Fibroblast of lung (primary cell): ENCODE data around the gene TPGS1. TPM values are rescaled to one million over a fixed set of nuclear protein-coding genes. Genes with fewer than 3 reads are reported as not detected.

ENCODE experiments used
- DNase-seq, 2 donors: peaks; one replicate each; pipeline versions ENCODE4 v3.0.0 to v3.0.0-alpha.2; 2010; ENCODE audit warnings: low read depth in 2 of 2
- H2AFZ ChIP-seq: 2 replicates; pipeline ENCODE4 v1.5.1; 2012; ENCODE audit warnings: low read length, control low read depth, inconsistent platforms
- H3K27ac ChIP-seq: 2 replicates; pipeline ENCODE4 v1.5.1; 2011; ENCODE audit warnings: low read length, control low read depth; ENCODE audit not compliant: insufficient read depth
- H3K27me3 ChIP-seq: 2 replicates; pipeline ENCODE4 v1.5.1; 2011; ENCODE audit warnings: mild to moderate bottlenecking, low read length; ENCODE audit not compliant: control insufficient read depth, insufficient read depth
- H3K36me3 ChIP-seq: 2 replicates; pipeline ENCODE4 v1.5.1; 2011; ENCODE audit warnings: low read length; ENCODE audit not compliant: control insufficient read depth, insufficient read depth
- H3K4me1 ChIP-seq: 2 replicates; pipeline ENCODE4 v1.5.1; 2011; ENCODE audit warnings: low read length; ENCODE audit not compliant: control insufficient read depth, insufficient read depth; ENCODE audit errors: extremely low read depth
- H3K4me2 ChIP-seq: 2 replicates; pipeline ENCODE4 v1.5.1; 2011; ENCODE audit warnings: low read length, control low read depth; ENCODE audit not compliant: insufficient read depth; ENCODE audit errors: extremely low read depth
- H3K4me3 ChIP-seq, 4 experiments: fragments of 200-600 bp in 1 of 4; sonication (generic) in 1 of 4; replicated peaks in 1 of 4; 2 replicates each; pipeline ENCODE4 v1.5.1; 2011 to 2016; ENCODE audit warnings: low read length in 4 of 4, low read depth in 3 of 4, mild to moderate bottlenecking in 3 of 4, control low read depth in 2 of 4, inconsistent platforms in 1 of 4, mixed read lengths in 1 of 4; ENCODE audit not compliant: insufficient read depth in 1 of 4; ENCODE audit errors: control extremely low read depth in 1 of 4
- H3K79me2 ChIP-seq: 2 replicates; pipeline ENCODE4 v1.5.1; 2012; ENCODE audit warnings: mild to moderate bottlenecking, low read length, inconsistent platforms; ENCODE audit not compliant: control insufficient read depth, insufficient read depth
- H3K9ac ChIP-seq: 2 replicates; pipeline ENCODE4 v1.5.1; 2011; ENCODE audit warnings: mild to moderate bottlenecking, low read length, control low read depth; ENCODE audit not compliant: insufficient read depth
- H3K9me3 ChIP-seq: 2 replicates; pipeline ENCODE4 v1.5.1; 2012; ENCODE audit warnings: low read depth, low read length; ENCODE audit not compliant: control insufficient read depth, insufficient read depth
- H4K20me1 ChIP-seq: 2 replicates; pipeline ENCODE4 v1.5.1; 2011; ENCODE audit warnings: low read length; ENCODE audit not compliant: control insufficient read depth, insufficient read depth; ENCODE audit errors: extremely low read depth
- CTCF ChIP-seq, 2 donors: IDR thresholded peaks in 1 of 2; conservative IDR thresholded peaks in 1 of 2; 1 replicate in 1 of 2; 2 replicates in 1 of 2; pipeline ENCODE4 v1.5.1; 2011 to 2012; ENCODE audit warnings: low read length in 2 of 2, control low read depth in 1 of 2, inconsistent platforms in 1 of 2, low read depth in 1 of 2, mild to moderate bottlenecking in 1 of 2
- EZH2 ChIP-seq: IDR thresholded peaks from 2 replicates; pipeline ENCODE4 v1.5.1; 2012; ENCODE audit warnings: low read length, control low read depth, mild to moderate bottlenecking; ENCODE audit errors: missing control alignments
- polyA plus RNA-seq, 2 donors: library from polyadenylated mRNA; depleted of rRNA in 1 of 2; stranded (reverse) in 1 of 2; unstranded in 1 of 2; fragments of >200 nt; gene quantifications; 2 replicates each; pipeline ENCODE4 v1.2.1, GENCODE V29; 2011 to 2012; ENCODE audit warnings: missing spikeins in 1 of 2
- total RNA-seq: library from RNA; depleted of rRNA; stranded (reverse); fragments of >200 nt; gene quantifications from 2 replicates; pipeline ENCODE4 v1.2.1, GENCODE V29; 2014

TPGS1 gene
- total and polyA plus RNA-seq, 2 donors (not counting 1 experiment from before 2014, with no cell fraction given): 2.0 to 30.1 TPM

GRCh38 chr19:475360-475759 lies 31.9 kb upstream of the TPGS1 start:
- Histone ChIP-seq H4K20me1 (no peaks in the 10 kb centered on the region), H3K9me3 (no peaks in the 10 kb centered on the region), H2AFZ (no peak overlapping the region), H3K9ac (no peak overlapping the region), H3K27me3 (no peaks in the 10 kb centered on the region), H3K4me3 (no peak overlapping the region), H3K4me1 (no peaks in the 10 kb centered on the region), H3K79me2 (no peaks in the 10 kb centered on the region), H3K36me3 (no peaks in the 10 kb centered on the region), H3K4me2 (no peak overlapping the region), H3K27ac (no peak overlapping the region)
- no peak for TF ChIP-seq CTCF (conservative IDR thresholded peaks at IDR 0.05 in 1 of 2, IDR thresholded peaks at IDR 0.05 in 1 of 2; ENCODE audit: low read depth in 1 of 2, low read length in 2 of 2)
- TF ChIP-seq EZH2: no peak
- no peak for DNase-seq

DNA sequence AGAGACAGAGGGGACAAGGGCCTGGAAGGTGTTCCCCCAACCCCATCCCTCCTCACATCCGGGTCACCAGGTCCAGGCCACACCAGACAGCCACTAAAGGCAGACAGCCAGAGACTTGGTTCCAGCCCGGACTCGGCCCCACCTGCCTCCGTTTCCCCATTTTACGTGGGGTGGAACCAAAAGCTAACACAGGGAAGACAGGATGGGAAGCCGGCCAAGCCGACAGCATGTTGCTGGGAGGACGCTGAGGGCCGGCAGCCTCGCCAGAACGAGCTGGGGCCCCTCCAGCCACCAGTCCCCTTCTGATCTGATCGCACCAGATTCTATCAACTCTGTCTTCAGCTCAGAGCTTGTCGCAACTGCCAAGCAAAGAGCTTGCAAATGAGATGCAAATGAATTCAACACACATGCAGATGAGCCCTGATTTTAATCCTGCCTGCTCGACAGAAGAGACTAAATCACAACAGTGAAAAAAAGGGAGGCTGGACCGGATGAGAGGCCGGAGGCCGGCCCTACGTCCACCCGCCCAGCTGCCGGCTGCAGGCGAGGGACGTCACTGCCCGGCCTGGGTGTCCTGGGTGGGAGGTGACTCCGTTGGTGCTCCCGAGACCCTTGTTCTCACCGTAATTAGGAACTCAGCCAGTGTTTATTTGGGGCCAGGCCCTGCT lies 28.9 kb upstream of the TPGS1 start:
- TF ChIP-seq CTCF (conservative IDR thresholded peaks at IDR 0.05 in 1 of 2, IDR thresholded peaks at IDR 0.05 in 1 of 2; ENCODE audit: low read depth in 1 of 2, low read length in 2 of 2) (no peak), EZH2 (no peak)
- no peak for DNase-seq
- H3K36me3 ChIP-seq: no peaks in the 10 kb centered on the region
- no peaks in the 10 kb centered on the region for H4K20me1 ChIP-seq
- no peak overlapping the region for H3K9ac ChIP-seq
- no peaks in the 10 kb centered on the region for H3K79me2 ChIP-seq
- H2AFZ ChIP-seq: no peak overlapping the region
- no peaks in the 10 kb centered on the region for H3K27me3 ChIP-seq
- H3K4me3 ChIP-seq: no peak overlapping the region
- no peak overlapping the region for H3K4me2 ChIP-seq
- no peaks in the 10 kb centered on the region for H3K4me1 ChIP-seq
- H3K27ac ChIP-seq: no peak overlapping the region
- H3K9me3 ChIP-seq: no peaks in the 10 kb centered on the region

DNA sequence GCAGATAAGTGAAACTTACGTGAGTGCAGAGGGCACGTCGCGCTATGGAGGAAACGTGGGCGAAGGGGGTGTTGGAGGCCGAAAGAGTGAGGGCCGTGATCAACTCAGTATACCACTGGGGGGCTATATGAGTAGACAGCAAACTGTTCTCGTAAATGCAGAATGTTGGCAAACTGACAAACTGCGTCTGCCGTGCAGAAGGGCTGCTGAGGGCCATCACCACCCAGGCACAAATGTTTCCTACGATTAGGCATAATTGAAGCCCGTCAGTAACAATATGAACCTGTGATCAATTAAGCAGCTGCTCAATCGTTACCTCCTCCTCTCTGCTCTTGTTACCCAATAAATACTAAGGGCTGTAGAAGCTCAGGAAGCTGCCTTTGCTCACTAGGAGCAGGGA lies 28.3 kb upstream of the TPGS1 start:
- no peak for DNase-seq
- no peak overlapping the region for H2AFZ ChIP-seq

More for the DNA sequence above, 28.3 kb upstream of the TPGS1 start:
- no peaks in the 10 kb centered on the region for H3K9me3 ChIP-seq
- TF ChIP-seq CTCF (conservative IDR thresholded peaks at IDR 0.05 in 1 of 2, IDR thresholded peaks at IDR 0.05 in 1 of 2; ENCODE audit: low read depth in 1 of 2, low read length in 2 of 2): no peak
- no peak for TF ChIP-seq EZH2
- no peak overlapping the region for H3K9ac ChIP-seq
- no peaks in the 10 kb centered on the region for H3K27me3 ChIP-seq
- H3K27ac ChIP-seq: no peak overlapping the region
- H4K20me1 ChIP-seq: no peaks in the 10 kb centered on the region
- no peak overlapping the region for H3K4me2 ChIP-seq
- no peaks in the 10 kb centered on the region for H3K4me1 ChIP-seq
- no peak overlapping the region for H3K4me3 ChIP-seq
- no peaks in the 10 kb centered on the region for H3K36me3 ChIP-seq
- H3K79me2 ChIP-seq: no peaks in the 10 kb centered on the region
